Endodermal cell (in vitro differentiated cells): ENCODE measurements around the gene ZNF860. TPM values are rescaled to one million over a fixed set of nuclear protein-coding genes. Genes with fewer than 3 reads are reported as not detected.

Experiments used
- DNase-seq: peaks from one replicate; pipeline ENCODE4 v3.0.0-alpha.2; 2017
- H3K27ac ChIP-seq: 2 replicates; pipeline ENCODE4 v1.5.1; 2013; ENCODE audit warnings: mild to moderate bottlenecking, low read depth, low read length, moderate library complexity
- H3K27me3 ChIP-seq: 2 replicates; pipeline ENCODE4 v1.6.1; 2013; ENCODE audit warnings: mild to moderate bottlenecking, low read length, moderate library complexity; ENCODE audit not compliant: insufficient read depth, control insufficient read depth, poor library complexity, severe bottlenecking
- H3K36me3 ChIP-seq: 2 replicates; pipeline ENCODE4 v1.7.0; 2013; ENCODE audit warnings: mild to moderate bottlenecking, low read length, moderate library complexity; ENCODE audit not compliant: control insufficient read depth, insufficient read depth
- H3K4me1 ChIP-seq: one replicate; pipeline ENCODE4 v1.7.0; 2013; ENCODE audit warnings: low read length; ENCODE audit not compliant: control insufficient read depth, insufficient read depth
- H3K4me3 ChIP-seq: 2 replicates; pipeline ENCODE4 v1.5.1; 2013; ENCODE audit warnings: mild to moderate bottlenecking, low read length, moderate library complexity
- H3K9ac ChIP-seq: 2 replicates; pipeline ENCODE4 v1.6.1; 2013; ENCODE audit warnings: mild to moderate bottlenecking, low read length, moderate library complexity; ENCODE audit not compliant: poor library complexity, severe bottlenecking; ENCODE audit errors: extremely low read depth
- H3K9me3 ChIP-seq: 2 replicates; pipeline ENCODE4 v1.6.1; 2013; ENCODE audit warnings: mild to moderate bottlenecking, low read length, moderate library complexity; ENCODE audit not compliant: control insufficient read depth
- H3K27ac Mint-ChIP-seq: 2 replicates; pipeline ENCODE4 v1.8.0; 2020; ENCODE audit warnings: mixed read lengths
- H3K27me3 Mint-ChIP-seq: 2 replicates; pipeline ENCODE4 v1.8.0; 2021; ENCODE audit warnings: mild to moderate bottlenecking, mixed read lengths; ENCODE audit not compliant: insufficient read depth
- H3K36me3 Mint-ChIP-seq: 2 replicates; pipeline ENCODE4 v1.8.0; 2020; ENCODE audit warnings: low read depth, mixed read lengths
- H3K4me1 Mint-ChIP-seq: 2 replicates; pipeline ENCODE4 v1.8.0; 2020; ENCODE audit warnings: mixed read lengths
- H3K4me3 Mint-ChIP-seq: 2 replicates; pipeline ENCODE4 v1.8.0; 2020; ENCODE audit warnings: mild to moderate bottlenecking, moderate library complexity, mixed read lengths
- H3K9me3 Mint-ChIP-seq: 2 replicates; pipeline ENCODE4 v1.8.0; 2020; ENCODE audit warnings: mild to moderate bottlenecking, mixed read lengths
- CTCF ChIP-seq: fragments of 200-600 bp; sonication (generic); conservative IDR thresholded peaks from 2 replicates; pipeline ENCODE4 v1.5.0; 2021; ENCODE audit warnings: antibody characterized with exemption, mild to moderate bottlenecking
- WGBS, 2 experiments: methylation state at CpG; one replicate each; pipeline versions ENCODE4 v1.1.5 to v1.1.7; 2013; ENCODE audit warnings: missing lambda C conversion rate in 2 of 2, mixed read lengths in 1 of 2; ENCODE audit not compliant: insufficient coverage in 1 of 2, insufficient read length in 1 of 2; 5-methylcytosine and 5-hydroxymethylcytosine counted together
- total RNA-seq, 2 donors: library from RNA; stranded (reverse); fragmentation: NEBNext Ultra II Directional in 1 of 2; extraction: Animal tissue kit (Norgen Biotek cat#: 25700) in 1 of 2; gene quantifications; 2 replicates in 1 of 2; 3 replicates in 1 of 2; pipeline ENCODE4 v1.2.1, GENCODE V29; 2021

The ZNF860 gene
- total RNA-seq, 2 donors from 2014 or later = 0.49 to 1.8 TPM

GRCh38 chr3:32000877-32001276 is 19.3 kb downstream of the ZNF860 start:
- H3K36me3 Mint-ChIP-seq = no peaks in the 10 kb centered on the region
- H3K9me3 Mint-ChIP-seq = peaks cover 3% of the 10 kb centered on the region
- no peak overlapping the region for H3K27ac Mint-ChIP-seq
- H3K9me3 ChIP-seq = peaks cover 3% of the 10 kb centered on the region
- no peak overlapping the region for H3K4me3 ChIP-seq
- DNase-seq = peak; percentile 42
- peaks cover 3% of the 10 kb centered on the region for H3K4me1 ChIP-seq
- no peak overlapping the region for H3K4me3 Mint-ChIP-seq
- H3K9ac ChIP-seq = no peak overlapping the region
- no peaks in the 10 kb centered on the region for H3K27me3 Mint-ChIP-seq
- WGBS, 2 experiments = 80 to 97% methylated on average over 2 to 3 of the region's 3 CpGs
- H3K4me1 Mint-ChIP-seq = peaks cover 16% of the 10 kb centered on the region
- TF ChIP-seq CTCF = peak; percentile 38
- H3K27me3 ChIP-seq = no peaks in the 10 kb centered on the region
- no peaks in the 10 kb centered on the region for H3K36me3 ChIP-seq
- no peak overlapping the region for H3K27ac ChIP-seq

GRCh38 chr3:32002561-32003368 is 21.2 kb downstream of the ZNF860 start:
- WGBS, 2 experiments = 68% methylated on average over 6 of the region's 6 CpGs
- peak; percentile 44 for DNase-seq
- H3K36me3 Mint-ChIP-seq = no peaks in the 10 kb centered on the region

GRCh38 chr3:32003380-32003779 is 21.8 kb downstream of the ZNF860 start:
- no peak for DNase-seq
- no peak overlapping the region for H3K4me3 Mint-ChIP-seq
- Histone ChIP-seq H3K4me1 (peaks cover 3% of the 10 kb centered on the region), H3K27ac (no peak overlapping the region), H3K9ac (no peak overlapping the region), H3K36me3 (no peaks in the 10 kb centered on the region), H3K9me3 (no peaks in the 10 kb centered on the region), H3K27me3 (no peaks in the 10 kb centered on the region), H3K4me3 (no peak overlapping the region)
- no peak for TF ChIP-seq CTCF
- WGBS, 2 experiments = 91 to 93% methylated on average over 3 of the region's 3 CpGs
- no peaks in the 10 kb centered on the region for H3K27me3 Mint-ChIP-seq
- H3K36me3 Mint-ChIP-seq = no peaks in the 10 kb centered on the region
- no peak overlapping the region for H3K27ac Mint-ChIP-seq
- peaks cover 16% of the 10 kb centered on the region for H3K4me1 Mint-ChIP-seq
- no peaks in the 10 kb centered on the region for H3K9me3 Mint-ChIP-seq

More at GRCh38 chr3:32002561-32003368, 21.2 kb downstream of the ZNF860 start:
- peaks cover 3% of the 10 kb centered on the region for H3K4me1 ChIP-seq
- H3K4me3 ChIP-seq = no peak overlapping the region
- no peak overlapping the region for H3K27ac ChIP-seq
- peaks cover 16% of the 10 kb centered on the region for H3K4me1 Mint-ChIP-seq
- no peaks in the 10 kb centered on the region for H3K27me3 ChIP-seq
- no peaks in the 10 kb centered on the region for H3K36me3 ChIP-seq
- H3K27ac Mint-ChIP-seq = peak overlapping the region; percentile 2
- no peaks in the 10 kb centered on the region for H3K9me3 Mint-ChIP-seq
- H3K9ac ChIP-seq = no peak overlapping the region
- H3K27me3 Mint-ChIP-seq = no peaks in the 10 kb centered on the region
- no peaks in the 10 kb centered on the region for H3K9me3 ChIP-seq
- H3K4me3 Mint-ChIP-seq = no peak overlapping the region
- no peak for TF ChIP-seq CTCF
